ENCODE data around the gene ADH1A. TPM values are rescaled to one million over a fixed set of nuclear protein-coding genes. Genes with fewer than 3 reads are reported as not detected.
"Not testable (repeated sequence)": the region's sequence is repeated elsewhere in the genome, so short reads cannot be mapped to it uniquely, and the experiment has no call there.

The ADH1A gene
- total RNA-seq: not detected in 2 replicates

DNA sequence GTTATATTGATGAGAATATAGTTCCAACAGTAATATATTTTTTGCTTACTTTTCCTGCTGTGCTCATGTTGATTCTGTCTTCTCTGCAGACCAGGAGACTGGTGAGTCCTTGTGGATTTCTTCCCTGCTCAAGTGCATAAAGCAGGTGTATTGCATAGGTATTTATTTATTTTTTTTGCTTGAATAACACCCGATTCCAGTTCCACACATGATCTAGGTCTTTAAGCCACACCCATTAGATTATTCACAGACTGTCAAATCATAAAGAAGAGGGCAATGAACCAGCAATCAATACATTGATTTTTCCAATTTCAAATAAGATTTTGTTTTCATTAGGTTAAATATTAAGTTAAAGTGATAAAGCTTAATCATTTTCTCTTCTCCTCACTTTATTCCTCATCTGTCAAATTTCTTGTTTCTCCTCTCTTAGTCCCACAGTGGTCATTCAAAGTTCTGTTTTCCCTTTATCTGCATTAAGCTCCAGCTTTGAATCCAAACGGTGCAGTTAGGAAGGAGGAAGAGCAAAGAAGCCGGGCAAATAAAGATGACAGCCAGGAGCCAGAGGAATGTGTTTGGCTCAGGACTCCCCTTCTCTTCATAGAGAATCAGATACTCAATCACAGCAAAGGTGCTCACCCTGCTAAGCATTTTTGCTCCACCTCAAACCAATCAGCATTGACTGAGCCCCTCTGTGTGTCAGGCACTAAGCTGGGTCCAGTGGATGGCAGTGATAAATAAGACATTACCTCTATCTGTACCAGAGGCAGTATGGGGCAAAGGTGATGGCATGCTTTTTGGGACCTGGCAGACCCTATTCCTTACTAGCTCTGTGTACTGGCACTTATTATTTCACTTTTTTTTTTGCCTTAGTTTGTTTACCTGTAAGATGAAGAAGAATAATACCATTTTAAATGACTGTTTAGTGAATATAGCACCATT lies at the start of gene ADH1A:
ADH1A (minus strand) TSS at position 138 of the 939 bp plus-strand sequence; CDS start at position 67, 71 bp downstream.
- intact Hi-C loops (cut with micrococcal nuclease): no loop called here

DNA sequence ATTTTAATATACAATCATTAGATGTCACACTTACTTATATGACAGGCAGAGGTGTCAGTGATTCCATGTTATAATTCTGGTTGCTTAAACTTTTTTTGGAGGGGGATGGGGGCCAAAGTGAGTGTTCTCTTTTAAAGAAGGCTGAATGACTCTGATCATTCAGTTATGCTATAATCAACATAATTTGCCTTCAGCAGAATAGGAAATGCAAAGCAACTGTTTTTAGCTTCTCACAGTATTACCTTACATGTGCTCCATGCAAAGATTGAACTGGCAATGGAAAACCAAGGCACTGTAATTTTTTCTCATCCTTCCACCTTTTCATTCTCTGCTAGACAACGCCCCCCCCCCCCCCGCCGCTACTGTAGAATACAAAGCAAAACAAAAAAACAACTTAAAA lies 48.4 kb upstream of the ADH1A start:
- intact Hi-C loops (cut with micrococcal nuclease): no loop called here

DNA sequence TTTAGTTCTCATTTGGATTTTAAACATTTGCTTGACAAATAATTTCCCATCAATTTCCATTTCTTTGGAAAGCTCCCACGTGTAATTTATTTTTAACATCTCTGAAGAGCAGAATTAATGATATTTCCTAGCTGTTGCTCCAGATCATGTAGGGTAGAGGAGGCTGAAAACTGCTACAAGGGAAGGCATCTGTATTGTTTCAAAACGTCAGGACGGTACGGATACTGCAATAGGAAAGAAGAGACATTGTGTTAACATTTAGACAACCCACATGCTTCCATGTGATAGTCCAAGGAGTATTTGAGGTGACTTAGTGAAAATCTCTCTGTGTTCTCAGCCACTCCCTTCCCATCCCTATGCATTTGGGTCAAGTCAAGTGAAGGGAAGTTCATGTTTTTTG lies 45.8 kb upstream of the ADH1A start:
- intact Hi-C loops (cut with micrococcal nuclease): no loop called here

DNA sequence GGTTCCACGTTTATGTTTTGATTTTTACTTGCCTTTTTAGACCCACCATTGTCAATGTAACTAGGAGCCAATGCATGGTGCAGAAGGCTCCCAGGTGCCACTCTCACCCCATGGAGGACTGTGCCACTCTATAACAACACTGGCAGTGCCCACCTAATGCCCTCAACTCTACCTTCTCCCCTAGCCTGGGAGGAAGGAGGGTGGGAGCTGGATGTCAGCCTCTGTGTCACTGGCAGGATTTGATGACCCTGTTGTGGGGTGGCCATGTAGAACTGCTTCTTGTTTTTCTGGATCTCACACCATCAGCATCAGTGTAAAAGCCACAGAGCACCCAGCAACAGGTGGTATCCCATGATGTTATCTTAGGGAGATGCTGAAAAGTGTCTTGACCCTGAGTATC lies 44.1 kb upstream of the ADH1A start:
- intact Hi-C loops (cut with micrococcal nuclease): no loop called here

DNA sequence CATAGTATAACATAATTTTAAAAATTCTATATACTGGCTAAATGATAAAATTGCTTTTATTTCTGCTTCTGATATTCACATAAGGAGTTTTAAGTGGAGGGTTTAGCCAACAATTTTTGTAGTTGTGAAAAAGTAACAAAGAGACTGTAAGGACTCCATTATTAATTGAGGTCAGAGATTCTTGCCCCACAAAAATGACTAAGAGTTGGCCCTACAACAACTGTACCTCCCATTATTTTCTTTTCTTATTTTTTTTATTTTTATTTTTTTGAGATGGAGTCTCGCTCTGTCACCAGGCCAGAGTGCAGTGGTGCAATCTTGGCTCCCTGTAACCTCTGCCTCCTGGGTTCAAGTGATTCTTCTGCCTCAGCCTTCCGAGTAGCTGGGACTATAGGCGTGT lies 39.9 kb upstream of the ADH1A start:
- intact Hi-C loops (cut with micrococcal nuclease): no loop called here

DNA sequence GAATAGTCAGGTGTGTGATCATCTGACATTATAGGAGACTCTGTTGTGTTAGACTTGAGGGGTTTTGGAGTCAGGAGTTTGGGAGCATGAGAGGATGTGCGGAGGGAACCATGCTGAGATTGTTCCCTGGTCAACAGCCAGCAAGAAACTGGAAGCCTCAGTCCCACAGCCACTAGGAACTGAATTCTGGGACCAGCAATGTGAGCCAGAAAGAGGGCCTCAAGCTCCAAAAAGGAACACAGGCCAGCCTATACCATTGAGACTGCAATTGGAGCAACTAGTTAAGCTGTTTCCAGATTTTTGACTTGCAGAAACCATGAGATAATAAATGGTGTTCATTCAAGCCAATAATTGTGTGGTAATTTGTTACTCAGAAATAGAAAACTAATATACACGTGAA lies 39.1 kb upstream of the ADH1A start:
- intact Hi-C loops (cut with micrococcal nuclease): no loop called here

DNA sequence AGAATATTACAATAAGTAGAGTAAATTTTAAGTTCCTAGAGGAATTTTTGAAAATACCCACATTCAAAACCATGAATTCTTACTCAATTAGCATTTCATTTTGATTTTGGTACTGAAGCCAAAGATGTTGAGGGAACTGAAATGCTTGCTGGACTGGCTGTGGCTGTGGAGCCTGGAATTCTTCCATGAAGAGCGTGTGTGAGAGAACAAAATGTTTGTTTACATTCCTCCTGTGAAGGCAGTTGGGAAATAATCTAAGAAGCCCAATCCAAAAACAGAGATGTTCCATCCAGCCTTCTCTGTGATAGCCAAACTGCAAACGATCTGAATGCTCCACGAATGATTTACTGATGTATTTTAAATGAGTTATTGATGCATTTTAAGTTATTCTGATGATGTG lies 34.2 kb upstream of the ADH1A start:
- intact Hi-C loops (cut with micrococcal nuclease): no loop called here

DNA sequence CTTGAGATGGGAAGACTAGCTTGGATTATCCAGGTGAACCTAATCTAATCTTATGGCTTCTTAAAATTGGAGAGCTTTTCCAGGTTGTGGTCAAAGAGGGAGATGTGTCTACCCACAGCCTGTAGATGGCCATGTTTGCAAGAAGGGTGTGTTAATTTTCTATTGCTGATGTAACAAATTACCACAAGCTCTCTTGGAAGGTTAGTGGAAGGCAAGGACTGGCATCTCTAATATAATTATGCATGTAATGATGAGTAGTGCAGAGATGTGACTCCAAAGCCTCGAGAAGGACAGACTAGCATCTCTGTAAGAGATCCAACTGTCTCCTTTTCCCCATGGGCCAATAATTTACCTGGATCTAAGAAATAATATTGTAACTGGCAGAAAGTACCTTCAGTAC lies 33.6 kb upstream of the ADH1A start:
- intact Hi-C loops (cut with micrococcal nuclease): no loop called here

DNA sequence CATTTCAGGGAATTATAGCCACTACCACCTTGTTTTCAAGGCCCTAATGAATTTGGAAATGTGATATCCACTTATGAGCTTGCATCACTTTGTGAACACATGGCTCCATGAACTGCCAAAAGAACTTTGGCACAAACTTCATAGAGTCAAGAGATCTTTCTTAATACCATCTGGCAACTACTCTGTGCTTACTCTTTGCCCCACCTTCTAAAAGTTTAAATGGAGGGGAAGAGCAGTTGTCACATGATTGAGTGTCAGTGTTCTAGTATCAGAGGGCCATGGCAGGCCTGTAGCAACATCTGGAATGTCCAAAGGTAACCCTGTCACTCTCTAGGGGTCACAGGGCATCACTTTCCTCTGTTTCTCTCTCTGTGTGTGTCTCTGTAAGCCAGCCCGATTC lies 33.0 kb upstream of the ADH1A start:
- intact Hi-C loops (cut with micrococcal nuclease): no loop called here

DNA sequence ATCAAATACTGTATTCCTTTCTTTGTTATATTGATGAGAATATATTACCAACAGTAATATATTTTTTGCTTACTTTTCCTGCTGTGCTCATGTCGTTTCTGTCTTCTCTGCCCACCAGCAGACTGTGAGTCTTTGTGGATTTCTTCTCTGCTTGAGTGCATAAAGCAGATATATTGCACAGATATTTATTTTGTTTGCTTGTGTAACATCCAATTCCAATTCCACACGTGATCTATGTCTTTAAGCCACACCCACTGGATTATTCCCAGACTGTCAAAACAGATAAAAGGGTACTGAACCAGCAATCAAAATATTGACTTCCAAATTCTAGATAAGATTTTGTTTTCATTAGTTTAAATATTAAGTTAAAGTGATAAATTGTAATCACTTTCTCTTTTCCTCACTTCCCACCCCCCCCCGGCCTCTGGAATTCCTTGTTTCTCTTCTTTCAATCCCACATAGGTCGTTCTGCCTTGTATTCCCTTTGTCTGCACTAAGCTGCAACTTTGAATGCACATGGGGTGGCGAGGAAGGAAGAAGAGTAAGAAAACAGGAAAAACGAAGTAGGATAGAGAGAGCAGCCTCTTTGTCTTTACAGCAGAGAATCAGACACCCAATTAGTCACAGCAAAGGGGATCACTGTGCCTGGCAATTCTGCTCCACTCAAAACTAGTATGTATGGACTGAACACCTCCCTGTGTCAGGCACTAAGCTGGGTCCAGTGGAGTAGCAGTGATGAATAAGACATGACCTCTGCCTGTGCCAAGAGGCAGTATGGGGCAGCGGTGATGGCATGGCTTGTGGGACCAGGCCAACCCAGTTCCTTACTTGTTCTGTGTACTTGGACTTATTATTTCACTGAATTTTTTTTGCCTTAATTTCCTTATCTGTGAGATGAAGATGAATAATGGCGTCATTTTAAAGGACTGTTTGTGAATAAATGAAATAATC lies 30.7 kb upstream of the ADH1A start, which contains the start of gene ADH1B:
ADH1B (minus strand) TSS at position 161 of the 951 bp plus-strand sequence; CDS start at position 91, 70 bp downstream.
- intact Hi-C loops (cut with micrococcal nuclease): no loop called here

DNA sequence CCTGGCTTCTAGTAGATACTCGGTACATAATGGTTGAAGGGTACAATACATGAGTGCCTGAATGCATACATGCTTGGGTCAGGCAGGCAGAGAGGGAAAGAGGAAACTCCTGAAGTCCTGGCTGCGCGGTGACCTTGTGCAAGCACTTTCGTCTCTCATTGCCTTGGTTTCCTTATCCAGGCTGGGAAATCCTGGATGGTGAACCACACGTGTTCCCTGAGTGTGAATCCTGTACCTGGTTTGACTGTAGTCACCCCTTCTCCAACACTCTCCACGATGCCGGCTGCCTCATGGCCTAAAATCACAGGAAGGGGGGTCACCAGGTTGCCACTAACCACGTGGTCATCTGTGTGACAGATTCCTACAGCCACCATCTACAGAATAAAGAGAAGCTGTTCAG lies 27.0 kb upstream of the ADH1A start:
- intact Hi-C loops (cut with micrococcal nuclease): not testable (repeated sequence)

DNA sequence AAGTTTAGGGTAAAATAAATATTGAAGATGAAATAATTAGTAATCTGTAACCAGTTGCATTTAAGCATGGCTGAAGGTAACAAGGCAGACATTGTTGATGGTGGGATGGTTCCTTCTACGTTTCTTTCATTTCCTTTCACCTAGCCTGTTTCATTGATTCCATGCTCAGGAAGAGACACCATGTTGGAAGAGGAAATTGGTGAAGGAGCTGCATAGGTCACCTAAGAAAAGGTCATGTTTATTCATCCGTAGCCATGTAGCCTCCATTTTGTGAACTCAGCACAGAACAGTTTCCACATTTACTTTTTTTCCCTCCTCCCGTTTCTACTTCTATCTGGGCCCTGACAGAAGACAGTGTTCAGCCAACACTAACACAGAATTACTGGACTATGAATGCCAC lies 26.6 kb upstream of the ADH1A start:
- intact Hi-C loops (cut with micrococcal nuclease): no loop called here

DNA sequence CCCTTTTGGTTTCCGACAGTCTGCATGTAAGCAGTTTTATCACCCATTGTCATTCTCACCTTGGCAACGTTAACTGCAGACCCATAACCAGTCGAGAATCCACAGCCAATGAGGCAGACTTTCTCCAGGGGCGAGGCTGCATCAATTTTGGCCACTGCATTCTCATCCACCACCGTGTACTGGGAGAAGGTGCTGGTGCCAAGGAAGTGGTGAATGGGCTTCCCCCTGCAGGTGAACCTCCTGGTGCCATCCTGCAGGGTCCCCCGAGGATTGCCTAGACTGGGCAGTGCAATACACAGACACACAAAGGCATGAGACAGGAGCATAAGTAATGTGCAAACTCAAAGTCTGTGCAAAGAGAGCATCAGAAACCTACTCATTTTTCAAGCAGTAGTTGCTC lies 25.1 kb upstream of the ADH1A start:
- intact Hi-C loops (cut with micrococcal nuclease): no loop called here

DNA sequence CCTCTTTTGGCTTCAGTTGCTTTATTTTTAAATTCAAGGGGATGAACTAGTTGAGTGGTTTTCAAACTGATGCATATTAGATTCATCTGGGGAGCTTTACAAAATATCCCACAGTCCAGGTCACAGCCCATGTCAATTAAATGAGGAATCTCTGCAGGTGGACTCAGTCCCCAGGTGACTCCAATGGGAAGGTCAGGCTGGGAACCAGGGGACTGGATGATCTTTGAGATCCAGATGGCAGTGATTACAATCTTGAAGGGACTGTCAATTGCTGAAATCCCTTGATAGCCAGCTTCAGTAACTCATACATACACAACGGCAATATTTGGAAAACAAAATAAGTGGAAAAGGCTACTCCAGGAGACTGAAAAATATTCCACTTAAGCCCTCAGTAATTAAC lies 23.4 kb upstream of the ADH1A start:
- intact Hi-C loops (cut with micrococcal nuclease): no loop called here

DNA sequence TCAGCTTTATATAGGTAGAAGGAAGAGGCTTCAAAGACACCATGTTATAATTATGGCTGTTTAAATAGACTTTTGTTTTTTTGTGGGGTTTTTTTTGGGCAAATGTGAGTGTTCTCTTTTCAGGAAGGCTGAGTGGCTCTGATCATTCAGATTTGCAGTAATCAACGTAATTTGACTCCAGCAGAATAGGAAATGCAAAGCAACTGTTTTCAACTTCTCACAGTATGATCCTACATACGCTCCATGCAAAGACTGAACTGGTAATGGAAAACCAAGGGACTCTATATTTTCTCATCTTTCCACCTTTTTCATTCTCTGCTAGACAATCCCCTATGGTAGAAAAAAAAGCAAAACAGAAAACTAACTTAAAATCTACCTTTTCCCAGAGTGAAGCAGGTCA lies 19.6 kb upstream of the ADH1A start:
- intact Hi-C loops (cut with micrococcal nuclease): no loop called here

DNA sequence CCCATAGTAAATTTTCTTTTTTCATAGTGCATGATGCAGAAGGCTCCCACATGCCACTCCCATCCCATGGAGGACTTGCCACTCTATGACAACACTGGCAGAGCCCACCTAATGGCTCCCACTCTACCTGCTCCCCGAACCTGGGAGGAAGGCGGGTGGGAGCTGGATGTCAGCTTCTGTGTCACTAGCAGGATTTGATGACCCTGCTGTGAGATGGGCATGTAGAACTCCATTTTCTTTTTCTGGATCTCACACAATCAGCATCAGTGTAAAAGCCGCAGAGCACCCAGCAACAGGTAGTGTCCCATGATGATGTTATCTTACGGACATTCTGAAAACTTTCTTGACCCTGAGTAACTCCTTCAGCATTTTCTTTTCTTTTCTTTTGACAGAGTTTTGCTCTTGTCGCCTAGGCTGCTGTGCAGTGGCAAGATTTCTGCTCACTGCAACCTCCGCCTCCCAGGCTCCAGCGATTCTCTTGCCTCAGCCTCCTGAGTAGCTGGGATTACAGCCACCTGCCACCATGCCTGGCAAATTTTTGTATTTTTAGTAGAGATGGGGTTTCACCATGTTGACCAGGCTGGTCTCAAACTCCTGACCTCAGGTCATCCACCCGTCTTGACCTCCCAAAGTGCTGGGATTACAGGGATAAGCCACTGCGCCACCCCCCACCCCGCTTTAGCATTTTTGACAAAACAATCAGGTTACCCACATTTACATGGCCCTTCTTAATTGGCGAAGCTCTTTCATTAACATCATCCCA lies 15.0 kb upstream of the ADH1A start:
- intact Hi-C loops (cut with micrococcal nuclease): no loop called here

DNA sequence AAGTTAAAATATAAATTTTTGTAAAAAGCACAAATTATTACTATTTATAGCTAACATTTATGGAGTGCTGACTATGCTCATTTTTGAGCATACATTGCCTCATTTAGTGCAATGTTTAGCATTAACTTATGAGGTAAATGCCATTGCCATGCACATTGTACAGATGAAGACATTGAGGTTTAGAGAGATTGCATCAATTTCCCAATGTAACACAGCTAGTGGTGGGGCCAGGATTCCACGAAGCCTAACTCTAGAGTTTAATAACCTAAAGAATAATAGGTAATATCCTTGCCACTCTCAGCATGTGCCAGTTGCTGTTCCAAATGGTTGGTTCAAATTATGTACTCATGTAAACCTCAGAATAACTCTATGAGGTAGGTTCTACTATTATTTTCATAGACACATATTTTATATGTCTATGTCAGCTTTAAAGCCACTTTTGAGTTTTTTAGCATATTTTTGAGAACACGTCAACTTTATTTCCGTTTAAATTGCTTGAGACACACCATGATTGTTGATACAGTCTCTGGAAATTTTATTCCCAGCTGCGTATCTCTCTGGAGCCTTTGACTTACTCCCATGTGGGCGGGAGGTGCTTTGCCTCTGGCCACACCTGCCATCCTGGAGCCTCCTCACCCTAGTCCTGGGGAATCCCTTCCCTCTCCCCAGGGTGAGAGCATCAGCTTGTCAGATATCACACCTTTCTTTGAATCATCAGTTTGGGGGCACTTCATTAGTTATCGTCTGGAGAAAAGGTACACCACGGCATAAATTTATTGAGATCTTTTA lies 10.8 kb upstream of the ADH1A start:
- intact Hi-C loops (cut with micrococcal nuclease): no loop called here

DNA sequence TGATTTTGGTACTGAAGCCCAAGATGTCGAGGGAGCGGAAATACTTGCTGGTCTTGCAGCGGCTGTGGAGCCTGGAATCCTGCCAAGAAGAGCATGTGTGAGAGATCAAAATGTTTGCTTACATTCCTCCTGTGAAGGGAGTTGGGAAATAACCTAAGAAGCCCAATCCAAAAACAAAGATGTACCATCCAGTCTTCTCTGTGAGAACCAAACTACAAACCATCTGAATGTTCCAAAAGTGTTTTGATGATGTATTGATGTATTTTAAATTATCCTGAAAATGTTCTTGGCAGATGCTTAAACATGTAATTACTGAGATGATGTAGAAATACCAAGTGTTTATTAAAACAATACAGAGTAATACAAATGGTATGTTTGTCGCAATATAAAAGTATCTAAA lies 10.1 kb upstream of the ADH1A start:
- intact Hi-C loops (cut with micrococcal nuclease): no loop called here

DNA sequence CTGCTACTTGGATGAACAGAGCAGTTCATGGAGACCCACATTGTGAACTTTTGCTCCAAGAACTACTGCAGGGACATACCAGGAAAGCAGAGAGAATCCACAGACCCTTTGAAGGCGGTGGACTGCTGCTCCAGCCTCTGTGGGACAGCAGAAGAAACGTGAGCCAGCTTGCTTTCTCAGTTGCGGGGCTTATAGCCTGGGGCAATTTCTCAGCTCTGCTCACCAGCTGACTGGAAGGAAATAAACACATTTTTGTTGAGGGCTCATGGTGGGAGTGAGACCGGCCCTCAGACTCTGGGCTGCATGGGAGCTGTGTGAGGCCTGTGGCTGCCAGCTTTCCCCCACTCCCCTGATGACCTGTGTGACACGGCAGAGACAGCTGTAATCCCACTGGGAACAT lies 2.6 kb upstream of the ADH1A start:
- intact Hi-C loops (cut with micrococcal nuclease): no loop called here

DNA sequence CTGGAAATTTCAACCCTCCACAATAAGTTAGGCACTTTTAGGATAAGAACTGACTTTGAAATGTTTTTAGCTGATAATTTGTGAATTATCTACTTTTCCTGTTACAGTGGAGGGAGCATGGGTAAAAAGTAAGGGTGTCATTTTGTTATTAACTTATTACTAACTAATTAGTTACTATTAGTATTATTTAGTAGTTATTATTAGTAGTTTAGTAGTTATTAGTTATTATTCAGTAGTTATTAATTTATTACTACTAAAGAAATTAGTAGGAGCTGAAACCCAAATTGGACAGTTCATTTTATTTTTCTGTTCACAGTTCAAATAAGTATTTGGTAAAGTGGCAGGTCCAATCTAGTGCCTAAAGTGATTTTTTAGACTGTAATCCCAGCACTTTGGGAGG lies 5.4 kb downstream of the ADH1A start:
- intact Hi-C loops (cut with micrococcal nuclease): no loop called here

DNA sequence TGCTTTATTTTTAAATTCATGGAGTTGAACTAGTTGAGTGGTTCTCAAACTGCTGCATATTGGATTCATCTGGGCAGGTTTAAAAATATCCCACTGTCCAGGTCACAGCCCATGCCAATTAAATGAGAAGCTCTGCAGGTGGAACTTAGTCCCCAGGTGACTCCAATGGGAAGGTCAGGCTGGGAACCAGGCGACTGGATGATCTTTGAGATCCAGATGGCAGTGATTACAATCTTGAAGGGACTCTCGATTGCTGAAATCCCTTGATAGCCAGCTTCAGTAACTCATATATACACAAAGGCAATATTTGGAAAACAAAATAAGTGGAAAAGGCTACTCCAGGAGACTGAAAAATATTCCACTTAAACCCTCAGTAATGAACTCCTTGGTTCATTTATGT lies 8.1 kb downstream of the ADH1A start:
- intact Hi-C loops (cut with micrococcal nuclease): no loop called here
